Measurements from ENCODE around the gene CAMK2G.
"Not testable (repeated sequence)": the region's sequence is repeated elsewhere in the genome, so short reads cannot be mapped to it uniquely, and the experiment has no call there.

CAMK2G gene

GRCh38 chr10:73788864-73789658 lies 85.3 kb downstream of the CAMK2G start:
- DNase-seq, result no peak

GRCh38 chr10:73787031-73787800 lies 87.1 kb downstream of the CAMK2G start:
- not testable (repeated sequence) for DNase-seq

- no peak for DNase-seq
Observed at GRCh38 chr10:73786512-73786885, 87.9 kb downstream of the CAMK2G start.

GRCh38 chr10:73785721-73786511 lies 88.4 kb downstream of the CAMK2G start:
- no peak for DNase-seq

GRCh38 chr10:73785211-73785720 lies 89.1 kb downstream of the CAMK2G start, which contains the start of gene ZSWIM8:
ZSWIM8 (plus strand) TSS chr10:73785606; CDS start chr10:73785879, 273 bp downstream.
- DNase-seq, result peak; percentile 70

- DNase-seq, result no peak
Observed at GRCh38 chr10:73782749-73783085, 91.6 kb downstream of the CAMK2G start.

- peak; percentile 44 for DNase-seq
Observed at GRCh38 chr10:73781879-73782748, 92.2 kb downstream of the CAMK2G start, which contains the start of gene CHCHD1. CHCHD1 (plus strand) TSS chr10:73782048; CDS start chr10:73782076, 28 bp downstream.

GRCh38 chr10:73781548-73781878 lies 92.8 kb downstream of the CAMK2G start:
- DNase-seq, result no peak

GRCh38 chr10:73780966-73781365 lies 93.4 kb downstream of the CAMK2G start:
- no peak for DNase-seq

- no peak for DNase-seq
Observed at GRCh38 chr10:73780301-73780700, 94.1 kb downstream of the CAMK2G start.

- no peak for DNase-seq
Observed at GRCh38 chr10:73779539-73780197, 94.7 kb downstream of the CAMK2G start.

GRCh38 chr10:73779018-73779417 lies 95.3 kb downstream of the CAMK2G start:
- DNase-seq, result no peak

GRCh38 chr10:73774637-73775036 lies 99.7 kb downstream of the CAMK2G start:
- DNase-seq, result peak; percentile 24

GRCh38 chr10:73773152-73773879 lies 101.0 kb downstream of the CAMK2G start:
- DNase-seq, result no peak

- DNase-seq, result peak; percentile 59
Observed at GRCh38 chr10:73772281-73773151, 101.8 kb downstream of the CAMK2G start.

GRCh38 chr10:73771722-73772280 lies 102.6 kb downstream of the CAMK2G start:
- peak; percentile 38 for DNase-seq

- no peak for DNase-seq
Observed at GRCh38 chr10:73769396-73769795, 105.0 kb downstream of the CAMK2G start.

GRCh38 chr10:73768881-73769280 lies 105.5 kb downstream of the CAMK2G start:
- DNase-seq, result no peak

- no peak for DNase-seq
Observed at GRCh38 chr10:73765066-73765465, 109.3 kb downstream of the CAMK2G start.
